Stimulated activated CD8-positive, alpha-beta memory T cell treated with anti-CD3 and anti-CD28 coated beads, Interleukin-15, amount 100 ng/mL, for 48 hours (primary cell): ENCODE measurements around the gene DENND1C.

Experiments used
- DNase-seq, 2 donors: peaks; one replicate each; pipeline ENCODE4 v3.0.0-alpha.2; 2020; ENCODE audit warnings: low read depth in 2 of 2

The DENND1C gene, protein sequence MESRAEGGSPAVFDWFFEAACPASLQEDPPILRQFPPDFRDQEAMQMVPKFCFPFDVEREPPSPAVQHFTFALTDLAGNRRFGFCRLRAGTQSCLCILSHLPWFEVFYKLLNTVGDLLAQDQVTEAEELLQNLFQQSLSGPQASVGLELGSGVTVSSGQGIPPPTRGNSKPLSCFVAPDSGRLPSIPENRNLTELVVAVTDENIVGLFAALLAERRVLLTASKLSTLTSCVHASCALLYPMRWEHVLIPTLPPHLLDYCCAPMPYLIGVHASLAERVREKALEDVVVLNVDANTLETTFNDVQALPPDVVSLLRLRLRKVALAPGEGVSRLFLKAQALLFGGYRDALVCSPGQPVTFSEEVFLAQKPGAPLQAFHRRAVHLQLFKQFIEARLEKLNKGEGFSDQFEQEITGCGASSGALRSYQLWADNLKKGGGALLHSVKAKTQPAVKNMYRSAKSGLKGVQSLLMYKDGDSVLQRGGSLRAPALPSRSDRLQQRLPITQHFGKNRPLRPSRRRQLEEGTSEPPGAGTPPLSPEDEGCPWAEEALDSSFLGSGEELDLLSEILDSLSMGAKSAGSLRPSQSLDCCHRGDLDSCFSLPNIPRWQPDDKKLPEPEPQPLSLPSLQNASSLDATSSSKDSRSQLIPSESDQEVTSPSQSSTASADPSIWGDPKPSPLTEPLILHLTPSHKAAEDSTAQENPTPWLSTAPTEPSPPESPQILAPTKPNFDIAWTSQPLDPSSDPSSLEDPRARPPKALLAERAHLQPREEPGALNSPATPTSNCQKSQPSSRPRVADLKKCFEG

DNA sequence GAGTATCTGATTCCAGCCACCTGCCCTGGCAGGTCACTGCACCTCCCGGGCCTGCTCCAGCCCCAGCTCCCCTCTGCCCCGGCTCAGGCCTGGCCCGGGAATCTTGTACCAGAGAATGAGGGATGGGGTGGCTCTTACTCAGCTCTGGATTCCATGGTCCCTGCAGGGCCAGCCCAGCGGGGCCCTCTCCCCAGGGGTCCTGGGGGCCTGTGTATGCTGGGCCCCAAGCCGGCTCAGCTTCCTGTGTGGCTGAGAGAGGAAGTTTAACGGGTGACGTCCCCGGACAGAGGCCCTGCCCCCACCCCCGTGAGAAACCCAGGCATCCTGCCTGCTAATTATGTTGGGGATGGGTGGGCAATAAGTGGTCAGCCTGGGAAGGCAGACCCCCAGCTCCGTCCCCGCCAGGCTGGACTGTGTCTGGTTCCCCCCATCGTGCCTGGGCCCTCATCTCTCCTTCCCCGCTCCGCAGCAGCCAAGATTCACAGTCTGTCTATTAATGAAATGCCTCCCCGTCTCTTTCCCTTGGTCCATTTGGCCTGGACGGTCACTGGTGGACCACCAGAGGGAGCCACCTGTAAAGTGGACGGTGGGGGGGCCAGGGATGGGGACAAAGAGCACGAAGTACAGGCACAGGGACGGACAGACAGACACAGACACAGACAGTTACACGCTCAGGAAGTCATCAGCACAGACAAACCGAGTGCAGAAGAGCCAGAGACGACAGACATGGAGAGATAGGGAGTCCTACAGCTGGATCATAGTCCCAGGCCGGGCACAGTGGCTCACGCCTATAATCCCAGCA, at the start of gene DENND1C:
DENND1C (minus strand) TSS at position 247 of the 802 bp plus-strand sequence; CDS start at position 155, 92 bp downstream.
- DNase-seq: peak; percentile 53 to 54

- peak; percentile 71 to 72 for DNase-seq
These were observed 49.0 kb upstream of the DENND1C start, which contains the start of gene TNFSF9 for GRCh38 chr19:6530386-6531162. TNFSF9 (plus strand) TSS chr19:6531026; CDS start chr19:6531037, 11 bp downstream.

GRCh38 chr19:6529937-6530385, 48.4 kb upstream of the DENND1C start:
- DNase-seq: no peak

DNA sequence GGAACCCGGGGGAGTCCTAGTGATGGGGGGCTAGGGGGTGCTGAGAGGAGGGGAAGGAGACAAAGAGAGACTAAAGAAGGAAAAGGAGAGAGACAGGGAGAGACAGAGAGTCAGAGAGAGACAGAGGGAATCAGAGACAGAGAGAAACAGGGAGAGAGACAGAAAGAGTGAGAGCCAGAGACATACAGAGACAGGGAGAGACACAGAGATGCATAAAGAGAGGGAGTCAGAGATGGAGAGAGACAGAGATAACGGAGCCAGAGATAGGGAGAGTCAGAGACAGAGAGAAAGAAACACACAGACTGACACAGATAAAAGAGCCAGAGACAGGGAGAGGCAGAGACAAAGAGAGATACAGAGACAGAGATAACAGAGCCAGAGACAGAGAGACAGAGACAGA, 47.8 kb upstream of the DENND1C start:
- DNase-seq: no peak

DNA sequence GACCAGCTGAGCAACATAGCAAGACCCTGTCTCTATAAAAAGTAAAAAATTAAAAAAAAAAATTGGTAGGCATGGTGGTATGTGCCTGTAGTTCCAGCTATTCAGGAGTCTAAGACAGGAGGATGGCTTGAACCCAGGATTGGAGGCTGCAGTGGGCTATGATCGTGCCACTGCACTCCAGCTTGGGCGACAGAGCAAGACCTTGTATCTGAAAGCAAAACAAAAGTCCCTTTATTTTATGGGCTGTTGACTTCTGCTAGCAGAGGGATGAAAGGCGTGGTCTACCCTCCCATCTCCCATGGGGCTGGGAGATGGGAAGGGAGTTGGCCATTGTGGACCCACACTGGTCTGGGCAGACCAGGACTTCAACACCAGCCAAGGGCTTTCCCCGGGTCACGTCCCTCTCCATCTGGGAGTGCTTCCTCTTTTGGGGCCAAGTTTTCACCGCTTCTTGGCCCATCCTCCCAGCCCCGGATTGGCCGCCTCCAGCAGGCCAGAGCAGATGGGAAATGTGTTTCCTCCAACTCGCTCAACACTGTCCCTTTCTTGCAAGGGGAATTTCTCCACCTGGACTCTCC, 47.0 kb upstream of the DENND1C start:
- no peak for DNase-seq

DNA sequence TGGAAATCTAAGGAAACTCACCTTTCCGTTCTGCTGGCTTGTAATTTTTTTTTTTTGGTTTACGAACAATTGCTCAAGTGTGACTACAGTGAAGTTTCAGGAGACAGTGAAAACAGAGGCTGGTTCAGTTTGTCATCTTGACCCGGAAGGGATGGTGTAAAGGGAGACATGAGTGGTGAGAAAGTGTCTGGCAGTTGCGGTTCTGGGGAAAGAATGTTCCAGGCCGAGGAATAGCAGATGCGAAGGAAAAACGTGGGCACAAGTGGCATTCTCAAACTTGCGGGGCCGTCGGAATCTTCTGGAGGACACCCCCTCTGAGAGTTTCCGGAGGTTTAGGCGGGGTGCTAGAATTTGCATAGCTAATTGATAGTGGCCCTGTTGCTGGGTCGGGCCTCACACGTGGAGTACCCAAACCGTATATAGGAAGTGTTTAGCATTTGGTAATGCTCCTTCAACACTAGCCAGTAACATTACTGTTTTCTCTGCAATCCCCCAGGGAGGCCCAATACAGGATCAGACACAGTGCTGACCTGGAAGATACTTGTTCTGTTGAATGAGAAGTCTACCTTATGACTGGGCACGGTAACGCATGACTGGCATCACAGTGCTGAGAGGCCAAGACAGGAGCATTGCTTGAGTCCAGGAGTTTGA, 46.4 kb upstream of the DENND1C start:
- no peak for DNase-seq

DNA sequence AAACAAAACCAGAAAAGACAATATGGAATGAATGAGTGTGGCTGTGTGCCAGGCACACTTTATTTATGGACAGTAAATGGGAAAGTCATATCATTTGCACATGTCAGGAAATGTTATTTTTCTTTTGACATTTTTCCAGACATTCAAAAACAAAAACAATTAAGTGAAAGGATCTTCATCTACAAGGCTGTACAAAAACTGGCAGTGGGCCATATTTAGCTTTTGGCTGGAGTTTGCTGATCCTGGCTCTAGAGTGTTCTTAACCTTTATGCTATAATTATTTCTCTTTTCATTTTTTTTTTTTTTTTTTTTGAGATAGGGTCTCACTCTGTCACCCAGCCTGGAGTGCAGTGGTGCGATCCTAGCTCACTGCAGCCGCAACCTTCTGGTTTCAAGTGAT, 42.7 kb upstream of the DENND1C start:
- no peak for DNase-seq

DNA sequence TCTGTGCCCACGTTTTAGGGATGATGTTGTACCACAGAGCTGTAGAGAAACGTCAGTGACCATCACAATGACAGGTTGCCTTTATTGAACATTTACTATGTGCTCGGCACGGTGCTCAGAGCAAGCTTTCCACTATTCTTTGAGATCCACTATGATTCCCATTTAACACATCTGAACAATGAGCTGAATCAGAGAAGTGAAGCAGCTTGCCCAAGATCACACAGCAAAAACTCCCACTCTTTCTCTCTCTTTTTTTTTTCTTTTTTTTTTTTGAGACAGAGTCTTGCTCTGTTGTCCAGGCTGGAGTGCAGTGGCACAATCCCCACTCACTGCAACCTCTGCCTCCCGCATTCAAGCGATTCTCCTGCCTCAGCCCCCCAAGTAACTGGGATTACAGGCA, 41.1 kb upstream of the DENND1C start:
- DNase-seq: no peak

DNA sequence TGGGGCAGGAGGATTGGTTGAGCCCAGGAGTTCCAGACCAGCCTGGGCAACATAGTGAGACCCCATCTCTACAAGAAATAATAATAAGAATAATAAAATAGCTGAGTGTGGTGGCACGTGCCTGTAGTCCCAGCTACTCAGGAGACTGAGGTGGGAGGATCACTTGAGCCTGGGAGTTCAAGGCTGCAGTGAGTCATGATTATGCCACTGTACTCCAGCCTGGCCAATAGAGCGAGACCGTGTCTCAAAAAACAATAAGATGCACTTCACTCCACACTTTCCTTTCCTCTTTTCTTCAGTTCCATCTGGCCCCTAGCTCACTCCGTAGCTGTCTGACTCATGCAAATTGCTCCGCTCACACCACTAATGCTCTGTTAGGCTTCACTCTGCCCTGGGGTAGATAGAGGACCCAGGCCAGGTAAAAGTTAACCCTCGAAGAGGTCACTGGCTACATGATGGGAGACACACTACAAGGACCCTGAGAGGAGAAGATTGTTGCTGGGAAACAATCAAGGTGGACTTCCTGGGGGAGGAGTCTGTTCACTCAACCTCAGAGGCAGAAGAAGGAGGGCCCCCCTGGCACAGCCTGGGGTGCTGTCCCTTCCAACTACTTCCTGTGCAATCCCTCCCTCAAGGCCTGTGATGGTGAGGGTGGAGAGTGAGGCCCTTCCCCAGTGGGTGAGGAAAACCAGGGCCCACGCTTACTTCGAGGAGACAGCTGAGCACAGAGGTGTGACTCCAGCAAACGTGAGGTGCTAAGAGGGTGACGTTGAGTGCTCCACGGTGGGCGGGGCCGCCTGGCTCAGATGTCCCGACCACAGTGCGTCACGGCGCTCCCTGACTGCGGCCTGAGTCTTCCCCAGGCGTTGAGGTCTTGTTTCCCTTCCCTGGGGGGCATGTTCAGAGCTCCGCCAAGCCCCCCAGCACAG, 40.4 kb upstream of the DENND1C start:
- peak; percentile 57 to 68 for DNase-seq

- DNase-seq: no peak
These were observed 37.7 kb upstream of the DENND1C start for GRCh38 chr19:6519289-6519688.

- DNase-seq: no peak
These were observed 36.7 kb upstream of the DENND1C start for GRCh38 chr19:6518145-6518911.

- peak; percentile 84 to 87 for DNase-seq
These were observed 35.2 kb upstream of the DENND1C start for GRCh38 chr19:6516659-6517291.

GRCh38 chr19:6516018-6516658, 34.6 kb upstream of the DENND1C start:
- peak in 1 of 2 donors; percentile 70 for DNase-seq

DNA sequence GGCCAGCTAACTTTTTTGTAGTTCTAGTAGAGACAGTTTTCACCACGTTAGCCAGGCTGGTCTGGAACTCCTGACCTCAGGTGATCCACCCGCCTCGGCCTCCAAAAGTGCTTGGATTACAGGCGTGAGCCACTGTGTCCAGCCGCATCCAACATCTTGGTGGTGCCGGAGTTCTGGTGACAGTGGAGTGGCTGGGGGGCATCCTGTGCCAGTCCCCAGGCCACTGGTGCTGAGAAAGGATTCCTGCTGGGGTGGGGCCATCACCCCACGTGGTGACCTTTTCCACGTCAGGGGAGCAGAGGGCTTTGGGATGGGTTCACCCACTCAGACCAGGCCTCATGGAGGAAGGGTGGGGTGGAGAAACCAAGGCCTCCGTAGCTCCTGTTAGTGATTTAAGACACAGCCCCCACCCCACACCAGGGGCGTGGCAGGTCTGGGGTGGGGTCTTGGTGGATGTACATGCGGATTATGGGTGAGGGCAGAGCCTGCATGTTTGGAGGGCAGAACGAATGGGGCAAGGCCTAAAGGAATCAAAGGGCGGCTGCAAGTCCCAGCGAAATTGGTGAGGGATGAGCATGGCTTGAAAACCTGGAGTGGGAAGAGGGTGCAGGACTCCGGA, 33.4 kb upstream of the DENND1C start:
- no peak for DNase-seq

GRCh38 chr19:6514089-6514488, 32.5 kb upstream of the DENND1C start:
- no peak for DNase-seq

- DNase-seq: no peak
These were observed 29.0 kb upstream of the DENND1C start for GRCh38 chr19:6510618-6511017.
